GM12874 (cell line): ENCODE measurements around the gene MPI.

Experiments used
- TF ChIP-seq, protein P1 (sequence below): IDR thresholded peaks from 2 replicates; pipeline ENCODE4 v1.5.1; 2011; ENCODE audit warnings: low read depth, mild to moderate bottlenecking, control low read depth, low read length, moderate library complexity; ENCODE audit not compliant: insufficient read depth

MPI gene

DNA sequence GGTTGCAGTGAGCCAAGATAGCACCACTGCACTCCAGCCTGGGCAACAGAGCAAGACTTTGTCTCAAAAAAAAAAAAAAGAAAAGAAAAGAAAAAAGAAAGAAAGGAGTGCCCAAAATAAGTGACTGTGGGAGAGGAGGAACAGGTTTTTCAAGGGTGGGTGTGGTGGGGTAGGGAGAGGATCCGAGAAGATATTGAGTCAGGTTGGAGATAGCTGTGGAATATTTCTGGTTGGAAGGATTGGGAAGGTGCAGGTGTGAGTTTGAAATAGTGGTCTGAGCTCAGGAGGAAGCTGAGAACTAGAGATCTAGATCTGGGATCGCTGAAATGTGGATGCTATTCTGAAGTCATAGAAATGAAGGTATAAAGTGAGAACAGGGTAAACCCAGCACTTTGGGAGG lies 24.5 kb upstream of the MPI start:
- TF ChIP-seq, protein P1, sequence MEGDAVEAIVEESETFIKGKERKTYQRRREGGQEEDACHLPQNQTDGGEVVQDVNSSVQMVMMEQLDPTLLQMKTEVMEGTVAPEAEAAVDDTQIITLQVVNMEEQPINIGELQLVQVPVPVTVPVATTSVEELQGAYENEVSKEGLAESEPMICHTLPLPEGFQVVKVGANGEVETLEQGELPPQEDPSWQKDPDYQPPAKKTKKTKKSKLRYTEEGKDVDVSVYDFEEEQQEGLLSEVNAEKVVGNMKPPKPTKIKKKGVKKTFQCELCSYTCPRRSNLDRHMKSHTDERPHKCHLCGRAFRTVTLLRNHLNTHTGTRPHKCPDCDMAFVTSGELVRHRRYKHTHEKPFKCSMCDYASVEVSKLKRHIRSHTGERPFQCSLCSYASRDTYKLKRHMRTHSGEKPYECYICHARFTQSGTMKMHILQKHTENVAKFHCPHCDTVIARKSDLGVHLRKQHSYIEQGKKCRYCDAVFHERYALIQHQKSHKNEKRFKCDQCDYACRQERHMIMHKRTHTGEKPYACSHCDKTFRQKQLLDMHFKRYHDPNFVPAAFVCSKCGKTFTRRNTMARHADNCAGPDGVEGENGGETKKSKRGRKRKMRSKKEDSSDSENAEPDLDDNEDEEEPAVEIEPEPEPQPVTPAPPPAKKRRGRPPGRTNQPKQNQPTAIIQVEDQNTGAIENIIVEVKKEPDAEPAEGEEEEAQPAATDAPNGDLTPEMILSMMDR, result no peak

DNA sequence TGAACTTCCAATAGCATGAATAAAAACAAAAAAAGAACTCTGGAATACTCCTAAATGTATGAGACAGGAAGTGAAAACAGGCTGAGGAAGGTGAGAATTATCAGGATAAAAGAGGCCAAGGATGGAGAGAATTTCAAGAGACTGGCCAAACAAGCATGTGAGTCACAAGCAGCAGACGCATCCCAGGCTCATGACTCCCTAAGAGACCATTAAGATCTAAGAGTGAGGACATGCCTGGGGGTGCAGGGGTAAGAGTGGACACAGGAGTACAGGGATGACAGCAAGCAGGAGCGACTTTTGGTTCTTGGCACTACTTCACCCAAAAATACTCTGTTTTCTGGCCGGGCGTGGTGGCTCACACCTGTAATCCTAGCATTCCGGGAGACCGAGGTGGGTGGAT lies 23.8 kb upstream of the MPI start:
- TF ChIP-seq, protein P1, result no peak

DNA sequence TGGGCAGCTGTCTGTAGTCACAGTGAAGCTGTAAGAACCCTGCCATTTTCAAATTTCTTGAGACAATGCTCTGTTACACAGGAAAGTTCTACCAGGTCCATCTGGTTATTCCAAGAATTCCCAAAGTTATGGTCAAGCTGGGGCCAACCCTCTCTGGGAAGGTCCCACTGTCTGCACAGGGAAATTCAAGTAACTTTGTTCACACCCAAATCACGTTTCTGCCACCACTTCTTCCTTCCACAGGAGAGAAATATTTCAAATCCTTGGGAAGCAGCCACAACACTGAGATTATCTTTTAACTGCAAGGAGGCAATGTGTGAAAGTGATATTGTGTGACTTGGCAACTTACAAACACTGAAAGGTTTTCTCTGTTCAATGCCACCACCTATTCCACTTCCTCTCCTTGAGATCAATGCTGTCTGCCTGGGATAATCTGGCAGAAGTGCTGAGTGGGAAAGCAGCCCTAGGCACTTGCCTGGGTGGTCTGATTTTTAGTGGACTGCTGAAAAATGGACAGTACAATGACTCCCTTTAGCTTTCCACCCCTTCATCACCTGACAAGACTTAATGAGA lies 22.3 kb upstream of the MPI start:
- TF ChIP-seq, protein P1, result no peak

DNA sequence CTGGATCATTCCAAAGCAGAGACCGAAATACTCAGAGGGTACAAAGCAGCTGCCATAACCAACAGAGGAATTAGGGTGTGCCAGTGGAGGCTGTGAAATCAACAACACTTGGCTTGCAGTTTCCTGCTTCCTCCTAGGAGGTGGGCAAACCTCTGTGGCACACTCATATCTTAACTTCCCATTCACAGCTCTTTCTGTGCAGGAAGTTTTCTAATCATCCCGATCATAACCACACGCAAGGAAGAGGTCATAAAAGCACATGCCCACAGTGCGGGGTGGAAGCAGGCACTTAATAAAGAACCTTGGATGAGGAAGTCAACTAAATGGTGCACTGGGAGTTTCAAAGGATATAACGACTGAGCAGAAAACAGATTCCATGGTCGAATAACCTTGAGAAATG lies 21.8 kb upstream of the MPI start:
- TF ChIP-seq, protein P1, result no peak

DNA sequence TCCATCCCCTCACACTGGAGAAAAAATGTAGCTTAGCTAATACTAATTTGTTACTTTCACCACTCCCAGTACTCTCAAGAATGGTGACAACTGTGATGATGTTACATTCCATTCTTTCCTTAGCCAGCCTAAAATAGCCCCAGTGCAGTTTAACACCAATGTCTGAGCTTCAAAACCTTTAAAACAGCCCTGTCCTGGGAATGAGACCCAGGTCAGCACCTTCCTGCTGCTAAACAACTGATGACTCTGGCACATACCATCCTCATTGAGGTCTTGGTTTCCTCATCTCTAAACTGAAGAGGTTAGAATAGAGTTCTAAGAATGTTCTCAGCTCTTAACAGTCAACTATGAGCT lies 20.5 kb upstream of the MPI start:
- TF ChIP-seq, protein P1, result no peak

DNA sequence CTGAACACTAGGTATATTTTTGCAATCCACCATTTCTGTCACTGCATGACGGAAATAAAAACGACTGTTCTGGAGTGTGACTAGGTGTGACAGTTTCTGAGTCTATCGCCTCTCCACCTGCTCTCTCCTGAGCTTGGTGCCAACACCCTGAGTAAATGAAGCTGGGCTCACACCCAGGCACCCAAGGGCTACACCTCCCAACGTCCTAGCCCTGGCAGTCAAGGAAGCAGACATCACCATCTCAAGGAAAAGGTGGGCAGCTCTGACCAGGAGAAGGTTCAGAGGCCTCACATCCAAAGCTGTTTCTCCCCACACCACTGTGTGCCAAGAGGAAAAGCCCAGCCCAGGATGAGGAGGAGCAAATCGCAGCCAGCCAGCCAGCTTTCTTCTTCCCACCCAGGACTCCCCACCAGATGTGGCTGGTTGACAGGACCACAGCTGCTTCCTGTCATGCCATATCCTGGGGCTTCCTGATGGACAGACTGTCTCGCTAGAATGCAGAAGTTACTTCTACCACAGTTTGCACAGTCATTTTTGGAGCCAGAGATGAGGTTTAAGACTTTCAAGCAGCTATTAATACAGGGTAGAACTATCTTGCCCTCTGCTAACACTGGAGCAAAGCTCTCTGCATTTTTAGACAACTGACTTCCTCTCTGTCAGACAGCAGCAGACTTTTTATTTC lies 20.0 kb upstream of the MPI start:
- TF ChIP-seq, protein P1, result no peak

DNA sequence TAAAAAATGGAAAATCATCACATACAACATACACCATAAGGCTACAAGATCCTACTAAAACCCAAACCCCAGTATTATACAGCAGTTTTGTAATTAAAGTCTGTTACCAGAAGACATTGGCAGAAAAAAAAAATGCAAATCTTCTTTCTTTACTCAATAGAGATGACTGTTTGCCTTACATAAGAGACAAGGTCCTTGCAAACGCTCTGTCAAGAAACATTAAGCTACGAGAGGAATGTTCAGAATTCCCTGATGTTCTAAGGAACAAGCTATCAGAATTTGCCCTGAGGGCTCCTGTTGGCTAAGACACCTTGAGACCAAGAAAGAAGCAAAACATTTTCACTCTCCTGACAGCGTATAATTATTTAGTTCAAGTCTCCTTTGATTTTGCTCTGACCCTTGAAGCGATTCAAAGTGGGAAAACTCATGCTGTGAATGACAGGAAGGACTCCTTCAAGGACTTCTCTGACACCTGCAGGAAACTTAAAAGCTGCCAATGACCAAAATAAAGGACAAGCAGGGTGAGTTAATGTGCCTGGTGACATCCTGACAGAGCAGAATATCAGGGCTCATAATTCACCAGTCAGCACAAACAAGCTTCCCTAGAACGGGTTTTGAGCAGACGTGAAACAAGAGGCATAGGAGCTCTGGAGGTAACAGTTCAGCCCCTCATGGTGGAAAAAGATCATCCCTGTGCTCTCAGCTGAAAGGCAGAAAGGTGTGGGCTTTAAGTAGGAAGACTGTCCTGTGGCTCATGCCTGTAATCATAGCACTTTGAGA lies 19.2 kb upstream of the MPI start:
- TF ChIP-seq, protein P1, result no peak
